ENCODE data around the gene FAU.

Gene FAU

DNA sequence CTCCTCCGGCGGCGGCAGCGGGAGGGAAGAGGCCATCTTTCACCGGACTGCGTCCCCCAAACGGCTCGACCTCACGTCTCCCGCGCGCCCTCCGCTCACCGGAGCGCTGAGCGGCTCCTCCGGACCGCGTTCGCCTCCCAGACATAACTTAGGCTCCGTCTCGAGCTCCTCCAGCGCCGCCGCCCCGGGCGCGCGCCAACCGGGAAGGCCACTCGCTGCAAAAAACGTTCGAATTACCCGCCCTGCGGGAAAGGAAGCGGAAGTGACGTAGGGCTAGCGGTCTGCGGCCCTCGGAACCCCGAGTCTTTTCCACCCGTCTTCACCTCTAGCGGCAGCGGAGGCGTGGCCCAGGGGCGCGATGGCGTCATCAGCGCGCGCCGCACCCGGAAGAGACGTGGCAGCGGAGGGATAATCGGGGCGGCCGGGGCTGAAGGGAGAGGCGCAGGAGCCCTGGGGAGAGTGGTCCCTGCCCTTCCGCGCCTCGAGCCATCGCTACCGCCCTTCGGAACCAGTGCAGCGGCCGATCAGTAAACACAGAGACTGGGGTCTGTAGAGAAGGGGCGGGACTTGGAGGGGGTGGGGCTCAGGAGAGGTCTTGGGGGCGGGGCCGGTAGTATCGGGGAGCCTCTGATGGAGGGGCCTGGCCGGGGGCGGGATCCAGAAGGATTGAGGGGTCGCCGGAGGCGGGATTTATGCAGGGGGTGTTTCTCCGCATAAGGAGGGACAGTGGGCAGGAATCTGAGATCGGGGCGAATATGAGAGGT, 37.9 kb downstream of the FAU start, which contains the start of the genes CDCA5 and ZFPL1:
Gene CDCA5, minus strand, starts transcription at position 207 of the 764 bp plus-strand sequence. Its CDS starts 62 bp downstream, at position 145.
Gene ZFPL1, plus strand, starts transcription at position 389 of the 764 bp plus-strand sequence. CDS start 477 bp downstream, outside the sequence.
- no peak within 1 kb of the TSS for H4K8ac ChIP-seq (ENCODE audit: low read depth, low read length)
- no peaks in the 10 kb centered on the region for H3K27me3 ChIP-seq (ENCODE audit: insufficient read depth, low read length, poor library complexity)
- peaks cover 23% of the 10 kb centered on the region for H3K79me1 ChIP-seq (ENCODE audit: low read length)
- H3K23ac ChIP-seq (ENCODE audit: low read length): peak within 1 kb of the TSS; percentile 74
- H3K56ac ChIP-seq (ENCODE audit: low read length): peak within 1 kb of the TSS; percentile 100
- H3K9ac ChIP-seq (ENCODE audit: low read length): peak within 1 kb of the TSS; percentile 99
- no peak within 1 kb of the TSS for H2BK15ac ChIP-seq (replicated peaks; ENCODE audit: low read depth)
- H2BK5ac ChIP-seq (ENCODE audit: low read length): peak within 1 kb of the TSS; percentile 72
- H3K27ac ChIP-seq (ENCODE audit: low read depth, low read length): peak within 1 kb of the TSS; percentile 85
- no peak within 1 kb of the TSS for H2BK120ac ChIP-seq (ENCODE audit: low read depth, low read length)
- H3K4me1 ChIP-seq (ENCODE audit: control insufficient read depth, low read depth, low read length): peaks cover 2% of the 10 kb centered on the region
- peak within 1 kb of the TSS; percentile 99 for H3K4me2 ChIP-seq (ENCODE audit: low read length)
- DNase-seq: peak; percentile 97
- peak within 1 kb of the TSS; percentile 71 for H3K4ac ChIP-seq (ENCODE audit: low read depth, low read length)
- peak within 1 kb of the TSS; percentile 100 for H3K4me3 ChIP-seq (ENCODE audit: low read length)
- peak within 1 kb of the TSS; percentile 29 for H3K18ac ChIP-seq (ENCODE audit: low read length)
- H3K36me3 ChIP-seq (ENCODE audit: control insufficient read depth, insufficient read depth, low read length): peaks cover 10% of the 10 kb centered on the region
- WGBS (ENCODE audit: extremely low coverage, insufficient coverage, low lambda C conversion rate): no CpG with 5 or more reads among the region's 79 CpGs
- peaks cover 23% of the 10 kb centered on the region for H3K79me2 ChIP-seq (ENCODE audit: control insufficient read depth, insufficient read depth, low read length)
- H4K5ac ChIP-seq (ENCODE audit: low read length): no peak within 1 kb of the TSS
- H2AK5ac ChIP-seq (ENCODE audit: low read length): peak within 1 kb of the TSS; percentile 85

DNA sequence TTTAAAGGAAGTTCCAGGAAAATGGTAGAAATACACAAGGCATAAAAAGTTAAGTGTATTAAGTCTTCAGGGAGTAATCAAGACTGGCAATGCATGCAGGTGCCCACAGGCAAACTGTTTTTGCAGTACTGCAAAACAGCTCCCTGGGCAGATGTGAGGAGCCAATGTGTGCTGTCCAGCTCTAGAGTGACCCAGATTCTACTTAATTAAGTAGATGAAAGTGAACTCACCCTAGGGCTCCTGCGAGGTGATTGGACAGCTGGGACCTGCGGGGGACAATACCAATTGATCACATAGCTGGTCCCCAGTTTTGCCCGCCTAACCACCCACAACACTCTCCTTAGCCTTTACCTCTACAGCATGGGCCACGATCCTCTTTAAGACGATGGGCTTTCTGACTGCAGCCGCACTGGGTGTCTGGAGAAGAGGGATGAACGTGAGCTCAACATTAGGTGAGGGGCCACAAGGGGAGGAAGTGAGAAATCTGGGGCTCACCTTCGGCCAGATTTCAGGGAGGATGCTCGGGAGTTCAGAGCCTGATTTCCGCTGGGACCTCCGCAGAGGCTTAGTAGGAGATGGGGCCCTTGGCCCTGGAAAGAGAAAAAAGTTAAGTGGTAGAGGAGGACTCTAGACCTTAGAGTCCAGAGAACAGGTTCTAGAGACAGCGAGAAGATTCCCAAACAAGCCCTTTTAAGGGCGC, 38.6 kb downstream of the FAU start:
- Histone ChIP-seq H3K4me3 (ENCODE audit: low read length) (peak overlapping the region; percentile 100), H3K23ac (ENCODE audit: low read length) (peak overlapping the region; percentile 55), H4K5ac (ENCODE audit: low read length) (no peak overlapping the region), H3K27ac (ENCODE audit: low read depth, low read length) (no peak overlapping the region), H3K4me2 (ENCODE audit: low read length) (peak overlapping the region; percentile 92), H3K79me2 (ENCODE audit: control insufficient read depth, insufficient read depth, low read length) (peaks cover 29% of the 10 kb centered on the region), H2AK5ac (ENCODE audit: low read length) (peak overlapping the region; percentile 85), H3K4me1 (ENCODE audit: control insufficient read depth, low read depth, low read length) (peaks cover 2% of the 10 kb centered on the region), H3K27me3 (ENCODE audit: insufficient read depth, low read length, poor library complexity) (no peaks in the 10 kb centered on the region), H3K79me1 (ENCODE audit: low read length) (peaks cover 29% of the 10 kb centered on the region), H3K18ac (ENCODE audit: low read length) (peak overlapping the region; percentile 29), H2BK5ac (ENCODE audit: low read length) (peak overlapping the region; percentile 70), H2BK15ac (replicated peaks; ENCODE audit: low read depth) (no peak overlapping the region), H3K56ac (ENCODE audit: low read length) (peak overlapping the region; percentile 100), H3K9ac (ENCODE audit: low read length) (peak overlapping the region; percentile 99), H3K4ac (ENCODE audit: low read depth, low read length) (peak overlapping the region; percentile 58), H2BK120ac (ENCODE audit: low read depth, low read length) (no peak overlapping the region), H4K8ac (ENCODE audit: low read depth, low read length) (no peak overlapping the region), H3K36me3 (ENCODE audit: control insufficient read depth, insufficient read depth, low read length) (peaks cover 14% of the 10 kb centered on the region)
- no peak for DNase-seq
- no CpG with 5 or more reads among the region's 13 CpGs for WGBS (ENCODE audit: extremely low coverage, insufficient coverage, low lambda C conversion rate)

DNA sequence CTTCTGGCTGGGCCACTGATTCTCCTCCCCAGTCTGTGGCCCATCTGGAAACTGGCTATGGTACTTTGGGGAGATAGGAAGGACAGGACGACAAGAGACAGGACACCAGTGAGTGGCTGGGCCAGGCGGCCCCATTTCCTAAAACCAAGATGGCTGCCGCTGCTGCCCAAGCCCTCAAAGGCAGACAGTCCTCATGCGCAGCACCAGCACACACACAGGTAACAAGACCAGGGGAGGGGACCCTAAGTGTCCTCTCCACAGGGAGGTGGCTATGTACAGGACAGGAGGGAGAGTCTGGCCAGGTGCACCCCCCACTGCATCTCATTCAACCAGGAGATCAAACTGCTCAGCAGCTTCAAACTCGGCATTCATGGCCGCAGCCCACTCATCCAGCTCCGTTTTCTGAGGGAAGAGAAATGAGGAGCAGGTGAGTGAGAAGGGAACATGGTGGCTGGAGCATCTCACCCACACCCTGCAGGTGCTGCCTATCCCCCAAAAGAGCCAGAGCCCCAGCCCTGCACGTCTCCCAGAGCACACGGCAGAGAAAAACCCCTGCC, 43.1 kb downstream of the FAU start:
- Histone ChIP-seq H4K5ac (ENCODE audit: low read length) (no peak overlapping the region), H3K79me2 (ENCODE audit: control insufficient read depth, insufficient read depth, low read length) (peaks cover 34% of the 10 kb centered on the region), H3K18ac (ENCODE audit: low read length) (no peak overlapping the region), H3K4me1 (ENCODE audit: control insufficient read depth, low read depth, low read length) (peaks cover 2% of the 10 kb centered on the region), H3K9ac (ENCODE audit: low read length) (no peak overlapping the region), H3K27me3 (ENCODE audit: insufficient read depth, low read length, poor library complexity) (no peaks in the 10 kb centered on the region), H2BK120ac (ENCODE audit: low read depth, low read length) (no peak overlapping the region), H4K8ac (ENCODE audit: low read depth, low read length) (no peak overlapping the region), H3K79me1 (ENCODE audit: low read length) (peaks cover 32% of the 10 kb centered on the region), H3K4me2 (ENCODE audit: low read length) (no peak overlapping the region), H2BK5ac (ENCODE audit: low read length) (no peak overlapping the region), H3K36me3 (ENCODE audit: control insufficient read depth, insufficient read depth, low read length) (peaks cover 21% of the 10 kb centered on the region), H3K4me3 (ENCODE audit: low read length) (no peak overlapping the region), H3K56ac (ENCODE audit: low read length) (no peak overlapping the region), H2AK5ac (ENCODE audit: low read length) (no peak overlapping the region), H3K27ac (ENCODE audit: low read depth, low read length) (no peak overlapping the region), H2BK15ac (replicated peaks; ENCODE audit: low read depth) (no peak overlapping the region), H3K23ac (ENCODE audit: low read length) (no peak overlapping the region), H3K4ac (ENCODE audit: low read depth, low read length) (no peak overlapping the region)
- WGBS (ENCODE audit: extremely low coverage, insufficient coverage, low lambda C conversion rate): no CpG with 5 or more reads among the region's 9 CpGs
- DNase-seq: no peak

DNA sequence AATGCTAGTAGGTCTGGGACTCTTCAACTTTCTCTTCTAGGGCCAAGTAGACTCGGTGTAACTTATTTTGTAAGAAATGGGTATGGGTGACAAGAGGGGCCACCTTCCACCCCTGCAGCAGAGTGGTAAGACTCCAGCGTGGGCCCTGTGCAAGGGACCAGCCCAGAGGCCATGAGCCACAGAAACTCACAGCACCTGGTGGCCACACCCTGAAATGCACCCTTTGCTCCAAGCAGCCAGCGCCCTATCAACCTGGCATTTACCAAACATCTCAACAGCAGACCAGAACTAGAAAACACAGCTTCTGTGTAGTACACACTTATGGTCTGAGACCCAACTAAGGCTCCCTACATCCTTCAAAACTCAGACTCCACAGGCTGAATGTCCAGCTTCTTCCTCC, 43.8 kb downstream of the FAU start:
- H3K79me1 ChIP-seq (ENCODE audit: low read length): peaks cover 28% of the 10 kb centered on the region
- no CpG with 5 or more reads among the region's 3 CpGs for WGBS (ENCODE audit: extremely low coverage, insufficient coverage, low lambda C conversion rate)
- no peak overlapping the region for H3K23ac ChIP-seq (ENCODE audit: low read length)
- H3K4me1 ChIP-seq (ENCODE audit: control insufficient read depth, low read depth, low read length): peaks cover 2% of the 10 kb centered on the region
- H4K8ac ChIP-seq (ENCODE audit: low read depth, low read length): no peak overlapping the region
- DNase-seq: peak; percentile 57
- H3K4ac ChIP-seq (ENCODE audit: low read depth, low read length): no peak overlapping the region
- no peak overlapping the region for H2AK5ac ChIP-seq (ENCODE audit: low read length)
- H3K79me2 ChIP-seq (ENCODE audit: control insufficient read depth, insufficient read depth, low read length): peaks cover 27% of the 10 kb centered on the region
- no peak overlapping the region for H2BK5ac ChIP-seq (ENCODE audit: low read length)
- no peak overlapping the region for H3K4me2 ChIP-seq (ENCODE audit: low read length)
- no peak overlapping the region for H2BK15ac ChIP-seq (replicated peaks; ENCODE audit: low read depth)
- H3K27me3 ChIP-seq (ENCODE audit: insufficient read depth, low read length, poor library complexity): no peaks in the 10 kb centered on the region
- no peak overlapping the region for H4K5ac ChIP-seq (ENCODE audit: low read length)
- peaks cover 21% of the 10 kb centered on the region for H3K36me3 ChIP-seq (ENCODE audit: control insufficient read depth, insufficient read depth, low read length)
- H3K9ac ChIP-seq (ENCODE audit: low read length): no peak overlapping the region
- H2BK120ac ChIP-seq (ENCODE audit: low read depth, low read length): no peak overlapping the region
- H3K4me3 ChIP-seq (ENCODE audit: low read length): no peak overlapping the region
- H3K27ac ChIP-seq (ENCODE audit: low read depth, low read length): no peak overlapping the region
- H3K56ac ChIP-seq (ENCODE audit: low read length): no peak overlapping the region
- H3K18ac ChIP-seq (ENCODE audit: low read length): no peak overlapping the region

DNA sequence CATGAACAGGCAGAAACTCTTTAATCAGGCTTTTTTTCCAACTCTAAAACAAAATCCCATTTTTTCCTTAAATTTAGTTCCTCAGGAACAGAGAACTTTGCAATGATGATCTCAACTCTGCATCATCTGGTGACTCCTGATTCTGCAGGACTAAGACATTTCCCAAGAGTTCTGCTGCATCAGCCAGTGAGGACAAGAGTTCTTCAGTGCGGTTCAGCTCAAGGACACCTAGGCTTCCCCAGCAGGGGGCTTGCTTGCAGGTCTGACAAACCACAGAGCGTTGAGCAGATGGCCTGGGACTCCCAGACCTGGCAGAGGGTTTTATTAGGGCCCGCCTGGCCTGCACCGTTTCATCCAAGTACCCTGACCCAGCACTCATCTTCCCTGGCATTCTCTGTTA, 44.5 kb downstream of the FAU start:
- no CpG with 5 or more reads among the region's 4 CpGs for WGBS (ENCODE audit: extremely low coverage, insufficient coverage, low lambda C conversion rate)
- Histone ChIP-seq H3K4me1 (ENCODE audit: control insufficient read depth, low read depth, low read length) (no peaks in the 10 kb centered on the region), H3K36me3 (ENCODE audit: control insufficient read depth, insufficient read depth, low read length) (peaks cover 21% of the 10 kb centered on the region), H3K4me3 (ENCODE audit: low read length) (no peak overlapping the region), H2BK120ac (ENCODE audit: low read depth, low read length) (no peak overlapping the region), H3K18ac (ENCODE audit: low read length) (no peak overlapping the region), H3K27ac (ENCODE audit: low read depth, low read length) (no peak overlapping the region), H2BK5ac (ENCODE audit: low read length) (no peak overlapping the region), H3K27me3 (ENCODE audit: insufficient read depth, low read length, poor library complexity) (no peaks in the 10 kb centered on the region), H4K8ac (ENCODE audit: low read depth, low read length) (no peak overlapping the region), H2BK15ac (replicated peaks; ENCODE audit: low read depth) (no peak overlapping the region), H3K79me2 (ENCODE audit: control insufficient read depth, insufficient read depth, low read length) (peaks cover 21% of the 10 kb centered on the region), H3K56ac (ENCODE audit: low read length) (no peak overlapping the region), H3K9ac (ENCODE audit: low read length) (no peak overlapping the region), H2AK5ac (ENCODE audit: low read length) (no peak overlapping the region), H3K4ac (ENCODE audit: low read depth, low read length) (no peak overlapping the region), H3K79me1 (ENCODE audit: low read length) (peaks cover 23% of the 10 kb centered on the region), H3K23ac (ENCODE audit: low read length) (no peak overlapping the region), H4K5ac (ENCODE audit: low read length) (no peak overlapping the region), H3K4me2 (ENCODE audit: low read length) (no peak overlapping the region)
- peak; percentile 28 for DNase-seq

Data from mesendoderm (in vitro differentiated cells).